ENCODE data around the gene RASA4B.
"Not testable (repeated sequence)": the region's sequence is repeated elsewhere in the genome, so short reads cannot be mapped to it uniquely, and the experiment has no call there.

GRCh38 chr7:102512642-102513221, 4.8 kb downstream of the RASA4B start:
- not testable (repeated sequence) for TF ChIP-seq CTCF (IDR thresholded peaks at IDR 0.05; ENCODE audit: insufficient read depth, low read length); SPI1 (IDR thresholded peaks at IDR 0.05; ENCODE audit: borderline replicate concordance, low read depth)

Data from HL-60 (cell line).